Myocyte (in vitro differentiated cells): ENCODE measurements around the gene PCDH8. TPM values are rescaled to one million over a fixed set of nuclear protein-coding genes. Genes with fewer than 3 reads are reported as not detected.
"Not testable (repeated sequence)": the region's sequence is repeated elsewhere in the genome, so short reads cannot be mapped to it uniquely, and the experiment has no call there.

ENCODE experiments used
- DNase-seq: peaks from one replicate; pipeline ENCODE4 v3.0.0-alpha.2; 2012; ENCODE audit warnings: low read depth
- microRNA counts: library from miRNA; unstranded; fragments of <30 nt; microRNA quantifications from one replicate; lab custom pipeline; 2016
- microRNA-seq: library from miRNA; unstranded; fragments of <30 nt; microRNA quantifications from one replicate; pipeline ENCODE4, GENCODE V29; 2016
- total RNA-seq: library from RNA; depleted of rRNA; stranded (reverse); fragments of >200 nt; gene quantifications from 2 replicates; pipeline ENCODE4 v1.2.3, GENCODE V29; 2014

Gene PCDH8
- total RNA-seq, 1 donor from 2014 or later: not detected

- DNase-seq: no peak
Observed at GRCh38 chr13:52827839-52828238, 20.6 kb downstream of the PCDH8 start.

GRCh38 chr13:52817886-52818285, 30.6 kb downstream of the PCDH8 start:
- DNase-seq: not testable (repeated sequence)

- no peak for DNase-seq
Observed at GRCh38 chr13:52815330-52815729, 33.1 kb downstream of the PCDH8 start.

- no peak for DNase-seq
Observed at GRCh38 chr13:52812941-52813340, 35.5 kb downstream of the PCDH8 start.

GRCh38 chr13:52811841-52812240, 36.6 kb downstream of the PCDH8 start:
- no peak for DNase-seq

GRCh38 chr13:52810526-52810925, 37.9 kb downstream of the PCDH8 start:
- no peak for DNase-seq

- no peak for DNase-seq
Observed at GRCh38 chr13:52810011-52810410, 38.4 kb downstream of the PCDH8 start.

GRCh38 chr13:52809310-52809769, 39.1 kb downstream of the PCDH8 start:
- DNase-seq: peak; percentile 48

GRCh38 chr13:52808842-52809219, 39.6 kb downstream of the PCDH8 start:
- DNase-seq: no peak

GRCh38 chr13:52806029-52806428, 42.4 kb downstream of the PCDH8 start:
- no peak for DNase-seq

- peak; percentile 66 for DNase-seq
Observed at GRCh38 chr13:52804202-52804641, 44.2 kb downstream of the PCDH8 start.

- no peak for DNase-seq
Observed at GRCh38 chr13:52800856-52801255, 47.6 kb downstream of the PCDH8 start.

- DNase-seq: no peak
Observed at GRCh38 chr13:52798770-52799430, 49.5 kb downstream of the PCDH8 start.

- DNase-seq: no peak
Observed at GRCh38 chr13:52797176-52797575, 51.3 kb downstream of the PCDH8 start.

GRCh38 chr13:52794589-52794988, 53.9 kb downstream of the PCDH8 start:
- DNase-seq: no peak

- DNase-seq: no peak
Observed at GRCh38 chr13:52793515-52794061, 54.9 kb downstream of the PCDH8 start.

MicroRNA genes within 50 kb of the gene (microRNA counts, 767-probe panel; counts per million panel counts)
- microRNA hsa-miR-759 (lab: Ali Mortazavi, UCI): not detected

Small RNAs within 50 kb of the gene (microRNA-seq; reads per million reads assigned to microRNA genes)
- not detected for gene MIR759

Other genes with a start within 250 kb of the PCDH8 start
- gene HNRNPA1L2, start 206.2 kb downstream of the PCDH8 start, total RNA-seq: 2.4 and 3.6 TPM in 2 replicates
- gene SUGT1, start 195.8 kb downstream of the PCDH8 start, total RNA-seq: 38.1 and 43.7 TPM in 2 replicates
- not detected in 2 replicates for gene CNMD, start 108.8 kb downstream of the PCDH8 start, total RNA-seq
- gene OLFM4, start 180.2 kb upstream of the PCDH8 start, total RNA-seq: not detected in 2 replicates